Large intestine (tissue), 3 donors: ENCODE results near the gene LOXHD1. TPM values are rescaled to one million over a fixed set of nuclear protein-coding genes. Genes with fewer than 3 reads are reported as not detected.

Source experiments
- DNase-seq, 2 donors: peaks; one replicate each; pipeline versions ENCODE4 v3.0.0 to v3.0.0-alpha.2; 2013
- H3K27ac ChIP-seq: one replicate; pipeline ENCODE4 v1.5.1; 2013; ENCODE audit warnings: low read length
- H3K27me3 ChIP-seq: 2 replicates; pipeline ENCODE4 v1.6.1; 2013; ENCODE audit warnings: low read length; ENCODE audit not compliant: control insufficient read depth, insufficient read depth
- H3K36me3 ChIP-seq: 2 replicates; pipeline ENCODE4 v1.6.1; 2013; ENCODE audit warnings: low read length; ENCODE audit not compliant: control insufficient read depth, insufficient read depth
- H3K4me1 ChIP-seq: one replicate; pipeline ENCODE4 v1.6.1; 2013; ENCODE audit warnings: low read length; ENCODE audit not compliant: control insufficient read depth, insufficient read depth
- H3K4me3 ChIP-seq: one replicate; pipeline ENCODE4 v1.5.1; 2013; ENCODE audit warnings: low read length
- H3K9me3 ChIP-seq: one replicate; pipeline ENCODE4 v1.6.1; 2013; ENCODE audit warnings: mild to moderate bottlenecking, low read depth, low read length, moderate library complexity; ENCODE audit not compliant: control insufficient read depth
- WGBS: methylation state at CpG from one replicate; pipeline ENCODE4 v1.1.5; 2013; ENCODE audit warnings: low lambda C conversion rate; ENCODE audit not compliant: insufficient coverage; 5-methylcytosine and 5-hydroxymethylcytosine counted together
- polyA plus RNA-seq: library from polyadenylated mRNA; unstranded; fragments of 120-200 nt; gene quantifications from one replicate; pipeline ENCODE4 v1.2.1, GENCODE V29; 2013

The LOXHD1 gene
- polyA plus RNA-seq, 1 donor, result 0.49 TPM

GRCh38 chr18:46550609-46551008 is 106.4 kb downstream of the LOXHD1 start:
- Histone ChIP-seq H3K9me3 (no peaks in the 10 kb centered on the region), H3K27me3 (no peaks in the 10 kb centered on the region), H3K4me3 (no peak overlapping the region), H3K4me1 (no peaks in the 10 kb centered on the region), H3K36me3 (no peaks in the 10 kb centered on the region), H3K27ac (no peak overlapping the region)
- no peak for DNase-seq
- WGBS, result no CpG with 5 or more reads among the region's 2 CpGs

GRCh38 chr18:46547520-46547919 is 109.5 kb downstream of the LOXHD1 start:
- no peaks in the 10 kb centered on the region for H3K9me3 ChIP-seq
- DNase-seq, result no peak
- no CpG with 5 or more reads among the region's 1 CpG for WGBS
- H3K36me3 ChIP-seq, result no peaks in the 10 kb centered on the region
- H3K4me1 ChIP-seq, result no peaks in the 10 kb centered on the region
- H3K27ac ChIP-seq, result no peak overlapping the region
- H3K4me3 ChIP-seq, result no peak overlapping the region
- no peaks in the 10 kb centered on the region for H3K27me3 ChIP-seq

DNA sequence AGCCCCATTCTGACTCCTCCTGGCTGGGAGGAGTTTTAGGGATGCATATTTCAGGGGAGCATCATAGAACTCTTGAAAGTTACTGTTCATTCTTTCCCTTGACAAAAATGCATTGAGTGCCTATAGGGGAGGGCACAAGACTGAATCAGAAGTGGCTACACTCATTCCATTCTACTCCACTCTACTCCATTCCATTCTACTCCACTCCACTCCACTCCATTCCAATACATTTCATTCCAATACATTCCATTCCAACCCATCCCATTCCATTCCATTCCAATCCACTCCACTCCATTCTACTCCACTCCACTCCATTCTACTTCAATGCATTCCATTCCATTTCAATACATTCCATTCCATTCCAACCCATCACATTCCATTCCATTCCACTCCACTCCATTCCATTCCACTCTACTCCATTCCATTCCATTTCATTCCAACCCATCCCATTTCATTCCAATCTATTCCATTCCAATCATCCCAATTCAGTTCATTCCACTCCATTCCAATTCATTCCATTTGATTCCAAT is 110.8 kb downstream of the LOXHD1 start:
- Histone ChIP-seq H3K27ac (no peak overlapping the region), H3K27me3 (no peaks in the 10 kb centered on the region), H3K36me3 (no peaks in the 10 kb centered on the region), H3K9me3 (no peaks in the 10 kb centered on the region), H3K4me1 (no peaks in the 10 kb centered on the region), H3K4me3 (no peak overlapping the region)
- no peak for DNase-seq

GRCh38 chr18:46542545-46542944 is 114.5 kb downstream of the LOXHD1 start:
- H3K4me3 ChIP-seq, result no peak overlapping the region
- H3K4me1 ChIP-seq, result no peaks in the 10 kb centered on the region
- WGBS, result no CpG with 5 or more reads among the region's 5 CpGs
- no peak for DNase-seq
- no peak overlapping the region for H3K27ac ChIP-seq
- H3K9me3 ChIP-seq, result no peaks in the 10 kb centered on the region
- H3K36me3 ChIP-seq, result no peaks in the 10 kb centered on the region
- no peaks in the 10 kb centered on the region for H3K27me3 ChIP-seq

- DNase-seq, result no peak
- Histone ChIP-seq H3K36me3 (no peaks in the 10 kb centered on the region), H3K9me3 (no peaks in the 10 kb centered on the region), H3K4me3 (no peak overlapping the region), H3K27me3 (no peaks in the 10 kb centered on the region), H3K27ac (no peak overlapping the region), H3K4me1 (no peaks in the 10 kb centered on the region)
- no CpG with 5 or more reads among the region's 7 CpGs for WGBS
These were observed 115.3 kb downstream of the LOXHD1 start for GRCh38 chr18:46541626-46542189.

- Histone ChIP-seq H3K4me3 (no peak overlapping the region), H3K9me3 (no peaks in the 10 kb centered on the region), H3K36me3 (no peaks in the 10 kb centered on the region), H3K27ac (no peak overlapping the region), H3K27me3 (no peaks in the 10 kb centered on the region), H3K4me1 (no peaks in the 10 kb centered on the region)
- no peak for DNase-seq
- WGBS, result no CpG with 5 or more reads among the region's 3 CpGs
These were observed 118.6 kb downstream of the LOXHD1 start for GRCh38 chr18:46538376-46538775.

DNA sequence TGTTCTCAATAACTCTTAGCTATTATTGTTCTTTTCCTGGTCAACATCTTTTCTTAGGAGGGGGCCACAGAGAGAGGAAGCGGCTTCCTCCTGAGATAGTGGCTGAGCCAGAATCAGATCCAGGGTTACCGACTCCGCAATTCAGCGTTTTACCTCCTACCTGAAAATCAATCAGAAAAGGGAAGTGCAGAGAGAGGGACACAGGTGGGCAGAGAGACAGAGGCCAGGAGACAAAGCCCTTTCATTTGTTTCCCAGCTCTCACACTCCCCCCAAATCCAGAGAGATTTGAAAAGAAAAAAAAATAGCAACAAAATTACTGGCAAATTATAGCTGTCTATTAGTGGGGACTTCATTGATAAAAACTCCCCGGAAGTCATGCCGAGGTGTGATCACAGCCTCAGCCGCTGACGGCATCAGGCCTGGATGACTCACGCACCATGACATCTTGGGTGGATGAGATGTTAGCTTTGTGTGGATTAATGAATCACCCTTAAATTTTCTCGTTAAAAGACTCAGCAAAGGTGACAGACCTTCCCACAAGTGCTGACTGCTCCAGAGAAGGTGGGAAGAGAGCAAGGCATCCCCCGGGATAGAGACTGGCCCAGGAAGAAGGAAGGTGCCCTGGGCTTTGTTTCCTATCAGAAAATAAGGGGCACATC is 120.7 kb downstream of the LOXHD1 start:
- H3K27me3 ChIP-seq, result no peaks in the 10 kb centered on the region

DNA sequence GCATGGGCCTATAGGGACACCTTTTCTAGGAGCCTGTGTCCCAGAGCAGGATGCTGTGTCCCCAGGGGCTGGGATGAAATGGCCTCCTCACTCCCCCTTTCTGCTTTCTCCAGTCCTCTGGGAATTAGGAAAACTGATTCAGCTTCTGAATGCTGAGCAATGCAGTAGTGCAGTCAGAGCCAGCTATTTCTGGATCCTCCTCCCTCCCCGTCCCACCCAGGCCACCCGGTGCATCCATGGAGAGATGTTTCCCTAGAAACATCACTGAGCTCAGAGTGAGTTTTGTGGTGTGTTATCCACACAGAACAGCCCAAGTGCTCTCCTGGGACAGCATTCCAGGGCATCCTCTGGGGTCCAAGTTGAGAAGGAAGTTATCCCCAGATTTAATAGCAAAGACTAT is 125.5 kb downstream of the LOXHD1 start:
- no peak overlapping the region for H3K27ac ChIP-seq
- no peaks in the 10 kb centered on the region for H3K27me3 ChIP-seq
- no CpG with 5 or more reads among the region's 2 CpGs for WGBS
- H3K9me3 ChIP-seq, result no peaks in the 10 kb centered on the region
- H3K36me3 ChIP-seq, result no peaks in the 10 kb centered on the region
- H3K4me3 ChIP-seq, result no peak overlapping the region
- H3K4me1 ChIP-seq, result no peaks in the 10 kb centered on the region
- no peak for DNase-seq

More for the DNA sequence above, 120.7 kb downstream of the LOXHD1 start:
- DNase-seq, result no peak
- Histone ChIP-seq H3K4me1 (no peaks in the 10 kb centered on the region), H3K9me3 (no peaks in the 10 kb centered on the region), H3K4me3 (no peak overlapping the region), H3K36me3 (no peaks in the 10 kb centered on the region), H3K27ac (no peak overlapping the region)
- WGBS, result no CpG with 5 or more reads among the region's 11 CpGs

- Histone ChIP-seq H3K4me1 (no peaks in the 10 kb centered on the region), H3K27me3 (no peaks in the 10 kb centered on the region)
- WGBS, result 100% methylated on average over 1 of the region's 3 CpGs
These were observed 129.0 kb downstream of the LOXHD1 start for GRCh38 chr18:46528037-46528436.

GRCh38 chr18:46519870-46520269 is 137.2 kb downstream of the LOXHD1 start:
- DNase-seq, result no peak
- H3K4me3 ChIP-seq, result no peak overlapping the region
- H3K9me3 ChIP-seq, result no peaks in the 10 kb centered on the region
- no peak overlapping the region for H3K27ac ChIP-seq
- WGBS, result no CpG with 5 or more reads among the region's 7 CpGs
- H3K36me3 ChIP-seq, result no peaks in the 10 kb centered on the region
- H3K27me3 ChIP-seq, result no peaks in the 10 kb centered on the region
- H3K4me1 ChIP-seq, result no peaks in the 10 kb centered on the region

More at GRCh38 chr18:46528037-46528436, 129.0 kb downstream of the LOXHD1 start:
- DNase-seq, result no peak
- no peaks in the 10 kb centered on the region for H3K36me3 ChIP-seq
- H3K27ac ChIP-seq, result no peak overlapping the region
- H3K4me3 ChIP-seq, result no peak overlapping the region
- H3K9me3 ChIP-seq, result no peaks in the 10 kb centered on the region

- no peak overlapping the region for H3K27ac ChIP-seq
- no peaks in the 10 kb centered on the region for H3K4me1 ChIP-seq
- DNase-seq, result no peak
- no peaks in the 10 kb centered on the region for H3K27me3 ChIP-seq
- no peaks in the 10 kb centered on the region for H3K9me3 ChIP-seq
- WGBS, result no CpG with 5 or more reads among the region's 6 CpGs
- no peaks in the 10 kb centered on the region for H3K36me3 ChIP-seq
- no peak overlapping the region for H3K4me3 ChIP-seq
These were observed 138.6 kb downstream of the LOXHD1 start for GRCh38 chr18:46518438-46518837.
